Measurements from ENCODE around the gene CEP112. TPM values are rescaled to one million over a fixed set of nuclear protein-coding genes. Genes with fewer than 3 reads are reported as not detected.

Gene CEP112
- total and polyA plus RNA-seq, 4 donors, result 1.1 to 4.9 (median 1.4) TPM

- no peaks in the 10 kb centered on the region for H3K4me1 ChIP-seq (ENCODE audit: control insufficient read depth in 4 of 4, insufficient read depth in 4 of 4, low read length in 3 of 4)
- no peaks in the 10 kb centered on the region for H3K36me3 ChIP-seq (ENCODE audit: control insufficient read depth in 4 of 4, insufficient read depth in 3 of 4, low read depth in 1 of 4, low read length in 3 of 4)
- no peak overlapping the region for H3K4me3 ChIP-seq (ENCODE audit: low read depth in 1 of 3, low read length in 3 of 3)
- H3K9ac ChIP-seq (ENCODE audit: low read depth in 1 of 2, low read length in 2 of 2), result no peak overlapping the region
- DNase-seq (ENCODE audit: low spot score), result no peak
- no peaks in the 10 kb centered on the region for H3K9me3 ChIP-seq (ENCODE audit: control insufficient read depth in 4 of 4, low read length in 3 of 4)
- H3K27me3 ChIP-seq (ENCODE audit: control insufficient read depth in 4 of 4, insufficient read depth in 4 of 4, low read length in 3 of 4), result no peaks in the 10 kb centered on the region
- WGBS, result 96% methylated on average over 4 of the region's 4 CpGs
- TF ChIP-seq NR2F2 (IDR thresholded peaks at IDR 0.05) (no peak), RAD21 (IDR thresholded peaks at IDR 0.05) (no peak), REST (IDR thresholded peaks at IDR 0.05) (no peak), ZBTB33 (IDR thresholded peaks at IDR 0.05) (no peak), HNF4G (IDR thresholded peaks at IDR 0.05) (no peak), CTCF (IDR thresholded peaks at IDR 0.05; ENCODE audit: low read depth, low read length, missing input control) (no peak), TAF1 (conservative IDR thresholded peaks at IDR 0.05) (no peak), HNF4A (conservative IDR thresholded peaks at IDR 0.05) (no peak)
- no peak overlapping the region for H3K27ac ChIP-seq (ENCODE audit: low read depth in 1 of 2, low read length in 2 of 2)
Measured at GRCh38 chr17:65664266-65664665, 527.7 kb downstream of the CEP112 start.

- no peaks in the 10 kb centered on the region for H3K4me1 ChIP-seq (ENCODE audit: control insufficient read depth in 4 of 4, insufficient read depth in 4 of 4, low read length in 3 of 4)
- WGBS, result 80% methylated on average over 1 of the region's 1 CpG
- H3K4me3 ChIP-seq (ENCODE audit: low read depth in 1 of 3, low read length in 3 of 3), result no peak overlapping the region
- no peak overlapping the region for H3K27ac ChIP-seq (ENCODE audit: low read depth in 1 of 2, low read length in 2 of 2)
- DNase-seq (ENCODE audit: low spot score), result no peak
- TF ChIP-seq ATF3 (IDR thresholded peaks at IDR 0.05), result no peak
- TF ChIP-seq MAX (IDR thresholded peaks at IDR 0.05), result no peak
- TF ChIP-seq REST (IDR thresholded peaks at IDR 0.05), result no peak
- TF ChIP-seq JUND (IDR thresholded peaks at IDR 0.05), result no peak
- TF ChIP-seq HNF4G (IDR thresholded peaks at IDR 0.05), result no peak
- no peak for TF ChIP-seq HNF4A (conservative IDR thresholded peaks at IDR 0.05)
- TF ChIP-seq NR2F2 (IDR thresholded peaks at IDR 0.05), result no peak
- H3K9me3 ChIP-seq (ENCODE audit: control insufficient read depth in 4 of 4, low read length in 3 of 4), result no peaks in the 10 kb centered on the region
- H3K36me3 ChIP-seq (ENCODE audit: control insufficient read depth in 4 of 4, insufficient read depth in 3 of 4, low read depth in 1 of 4, low read length in 3 of 4), result no peaks in the 10 kb centered on the region
- H3K27me3 ChIP-seq (ENCODE audit: control insufficient read depth in 4 of 4, insufficient read depth in 4 of 4, low read length in 3 of 4), result no peaks in the 10 kb centered on the region
- no peak overlapping the region for H3K9ac ChIP-seq (ENCODE audit: low read depth in 1 of 2, low read length in 2 of 2)
Measured at GRCh38 chr17:65662196-65662595, 529.7 kb downstream of the CEP112 start.

Measured in liver (tissue), 9 donors.